ENCODE measurements around the gene ZCCHC14.
"Not testable (repeated sequence)": the region's sequence is repeated elsewhere in the genome, so short reads cannot be mapped to it uniquely, and the experiment has no call there.

- TF ChIP-seq CTCF, POLR2A (IDR thresholded peaks at IDR 0.05): not testable (repeated sequence)
Measured at GRCh38 chr16:87490799-87491521, 1.9 kb downstream of the ZCCHC14 start.

Measured in esophagus squamous epithelium (tissue), 4 donors.